HepG2 (cell line): Measurements from ENCODE around the gene WIPF2. TPM values are rescaled to one million over a fixed set of nuclear protein-coding genes. Genes with fewer than 3 reads are reported as not detected.
A peak's percentile ranks its signal among the peaks of the same experiment; 100 is the strongest.

Experiments
- ATAC-seq: fragments of 200-7000 bp; cut with Tn5 transposase; 3 replicates; pipeline ENCODE4 v1.9.1; 2020; ENCODE audit warnings: mild to moderate bottlenecking, moderate library complexity
- BruUV-seq: library from RNA; stranded (reverse); fragments of 400-500 nt; replicated peaks from 2 replicates; lab custom pipeline; 2021; lab: Mats Ljungman, UMichigan
- CTCF ChIA-PET: fragments of 300-600 bp; formaldehyde crosslinking; extraction: SDS; loops from one replicate; lab custom pipeline; 2021; ENCODE audit warnings: low total read pairs, inconsistent platforms, low intra/inter-chr PET ratio; lab: Yijun Ruan, JAX
- POLR2A ChIA-PET: fragments of 350-600 bp; sonication (Branson Sonifier 250); formaldehyde crosslinking; loops from one replicate; lab custom pipeline; 2020; ENCODE audit warnings: antibody characterized with exemption, inconsistent platforms; lab: Yijun Ruan, JAX
- DNase-seq: peaks from one replicate; pipeline ENCODE4 v3.0.0-alpha.2; 2015; ENCODE audit warnings: low spot score
- FAIRE-seq: peaks from 3 replicates; lab custom pipeline; 2011; peaks lifted over from hg19 to GRCh38; lab: Jason Lieb, UNC
- H2AFZ ChIP-seq: one replicate; pipeline ENCODE4 v1.6.1; 2011; ENCODE audit warnings: low read length, inconsistent platforms
- H3K27ac ChIP-seq: fragments of 300-600 bp; 3 replicates; pipeline ENCODE4 v1.8.0; 2011; ENCODE audit warnings: mixed run types, mild to moderate bottlenecking, mixed read lengths, low read length, inconsistent platforms; ENCODE audit not compliant: insufficient read depth; ENCODE audit errors: extremely low read length
- H3K27me3 ChIP-seq, 2 experiments: fragments of 200-600 bp in 1 of 2; 2 replicates in 1 of 2; 3 replicates in 1 of 2; pipeline versions ENCODE4 v1.6.0 to v1.8.0; 2011; ENCODE audit warnings: low read length in 2 of 2, mild to moderate bottlenecking in 2 of 2, moderate library complexity in 2 of 2, inconsistent platforms in 1 of 2; ENCODE audit not compliant: insufficient read depth in 2 of 2, control insufficient read depth in 1 of 2
- H3K36me3 ChIP-seq, 2 experiments: fragments of 200-600 bp in 1 of 2; replicated peaks in 1 of 2; 2 replicates in 1 of 2; 3 replicates in 1 of 2; pipeline versions ENCODE4 v1.5.1 to v1.8.0; 2011; ENCODE audit warnings: low read length in 2 of 2, inconsistent platforms in 1 of 2; ENCODE audit not compliant: insufficient read depth in 2 of 2, control insufficient read depth in 1 of 2
- H3K4me1 ChIP-seq: 2 replicates; pipeline ENCODE4 v1.5.1; 2012; ENCODE audit warnings: low read length, inconsistent platforms; ENCODE audit not compliant: insufficient read depth
- H3K4me2 ChIP-seq: 2 replicates; pipeline ENCODE4 v1.6.0; 2011; ENCODE audit warnings: low read depth, low read length, inconsistent platforms
- H3K4me3 ChIP-seq, 3 experiments: fragments of 200-600 bp in 1 of 3; sonication (generic), shearing (Covaris generic) in 1 of 3; replicated peaks in 1 of 3; 2 replicates each; pipeline ENCODE4 v1.5.1; 2011 to 2016; ENCODE audit warnings: low read length in 3 of 3, inconsistent platforms in 2 of 3, low read depth in 2 of 3, mild to moderate bottlenecking in 2 of 3, control low read depth in 1 of 3, mixed read lengths in 1 of 3; ENCODE audit not compliant: insufficient read depth in 1 of 3
- H3K79me2 ChIP-seq: one replicate; pipeline ENCODE4 v1.6.1; 2011; ENCODE audit warnings: low read length, inconsistent platforms; ENCODE audit not compliant: insufficient read depth
- H3K9ac ChIP-seq: 2 replicates; pipeline ENCODE4 v1.6.0; 2011; ENCODE audit warnings: mild to moderate bottlenecking, low read depth, low read length, inconsistent platforms; ENCODE audit not compliant: insufficient read depth
- H3K9me3 ChIP-seq: 2 replicates; pipeline ENCODE4 v1.5.1; 2012; ENCODE audit warnings: mild to moderate bottlenecking, low read length
- H4K20me1 ChIP-seq: 2 replicates; pipeline ENCODE4 v1.6.0; 2011; ENCODE audit warnings: inconsistent platforms, mild to moderate bottlenecking, low read length, moderate library complexity; ENCODE audit not compliant: insufficient read depth
- AKAP8 ChIP-seq: sonication (generic); formaldehyde crosslinking; IDR thresholded peaks from 2 replicates; pipeline ENCODE4 v1.5.1; 2020; ENCODE audit warnings: mild to moderate bottlenecking, missing genetic modification reagents
- CEBPG ChIP-seq: IDR thresholded peaks from 2 replicates; pipeline ENCODE4 v1.6.1; 2016
- CSRNP2 ChIP-seq: sonication (generic); formaldehyde crosslinking; conservative IDR thresholded peaks from 2 replicates; pipeline ENCODE4 v1.8.0; 2022; ENCODE audit warnings: low read depth, missing genetic modification reagents
- DMAP1 ChIP-seq: IDR thresholded peaks from 2 replicates; pipeline ENCODE4 v1.6.1; 2016
- JDP2 ChIP-seq: sonication (generic); formaldehyde crosslinking; IDR thresholded peaks from 2 replicates; pipeline ENCODE4 v1.8.1; 2022; ENCODE audit warnings: missing genetic modification reagents, borderline replicate concordance
- MATR3 ChIP-seq: sonication (generic); formaldehyde crosslinking; IDR thresholded peaks from 2 replicates; pipeline ENCODE4 v1.4.0; 2020; ENCODE audit warnings: missing genetic modification reagents
- MTA3 ChIP-seq: sonication (generic); formaldehyde crosslinking; IDR thresholded peaks from 2 replicates; pipeline ENCODE4 v1.4.0; 2020; ENCODE audit warnings: missing genetic modification reagents
- NCOA2 ChIP-seq: sonication (generic); formaldehyde crosslinking; IDR thresholded peaks from 2 replicates; pipeline ENCODE4 v1.8.0; 2022; ENCODE audit warnings: inconsistent platforms
- ONECUT2 ChIP-seq: sonication (generic); formaldehyde crosslinking; IDR thresholded peaks from 2 replicates; pipeline ENCODE4 v1.4.0; 2020; ENCODE audit warnings: missing genetic modification reagents
- SAFB2 ChIP-seq: sonication (generic); formaldehyde crosslinking; IDR thresholded peaks from 2 replicates; pipeline ENCODE4 v1.5.1; 2020; ENCODE audit warnings: missing genetic modification reagents, low read depth, mild to moderate bottlenecking, borderline replicate concordance
- SMAD3 ChIP-seq: sonication (generic); formaldehyde crosslinking; IDR thresholded peaks from 2 replicates; pipeline ENCODE4 v1.4.0; 2020; ENCODE audit warnings: missing genetic modification reagents
- THAP11 ChIP-seq: IDR thresholded peaks from 2 replicates; pipeline ENCODE4 v1.6.1; 2016; ENCODE audit warnings: missing biosample characterization, missing genetic modification reagents
- ZC3H13 ChIP-seq: sonication (generic); formaldehyde crosslinking; IDR thresholded peaks from 2 replicates; pipeline ENCODE4 v1.8.1; 2023; ENCODE audit warnings: mild to moderate bottlenecking, missing genetic modification reagents, moderate library complexity
- ZFAT ChIP-seq: sonication (generic); formaldehyde crosslinking; conservative IDR thresholded peaks from 2 replicates; pipeline ENCODE4 v1.8.1; 2023; ENCODE audit warnings: missing genetic modification reagents, inconsistent platforms
- ZNF335 ChIP-seq: sonication (generic); formaldehyde crosslinking; IDR thresholded peaks from 2 replicates; pipeline ENCODE4 v1.4.0; 2020; ENCODE audit warnings: missing genetic modification reagents
- ZXDC ChIP-seq: sonication (generic); formaldehyde crosslinking; IDR thresholded peaks from 2 replicates; pipeline ENCODE4 v1.5.0; 2020; ENCODE audit warnings: mild to moderate bottlenecking, missing genetic modification reagents
- WGBS: methylation state at CpG from one replicate; pipeline ENCODE4 v1.1.6; 2017; ENCODE audit warnings: low lambda C conversion rate; 5-methylcytosine and 5-hydroxymethylcytosine counted together
- in situ Hi-C: cut with HindIII; loops from 2 replicates; pipeline ENCODE4 v1.10.0; 2017; ENCODE audit warnings: low pct_unique_long_range_greater_than_20kb; ENCODE audit not compliant: extremely low pct_ligation_motif_present
- intact Hi-C: fragments of 100-400 bp; cut with micrococcal nuclease; formaldehyde crosslinking; loops from one replicate; pipeline ENCODE4 v1.10.0; 2022; ENCODE audit not compliant: unreplicated experiment
- polyA plus RNA-seq, 8 experiments: library from polyadenylated mRNA; depleted of rRNA in 3 of 8; stranded (reverse) in 7 of 8; unstranded in 1 of 8; fragments of >200 nt; fragmentation: Illumina TruSeq in 4 of 8; extraction: Trizol in 4 of 8; gene quantifications; 2 replicates each; pipeline versions ENCODE4 v1.2.1 to v1.2.3, GENCODE V29; 2011 to 2016; ENCODE audit warnings: low read depth in 4 of 8, missing spikeins in 1 of 8, mixed read lengths in 1 of 8; ENCODE audit not compliant: insufficient read depth in 1 of 8
- total RNA-seq, 5 experiments: library from RNA; depleted of rRNA; stranded (reverse); fragments of >200 nt; fragmentation: Illumina TruSeq; extraction: Trizol; gene quantifications; 2 replicates each; pipeline ENCODE4 v1.2.3, GENCODE V29; 2016; ENCODE audit warnings: low read depth in 1 of 5

WIPF2 gene
- total and polyA plus RNA-seq, 2 of the 13 experiments (the other 11 are each of a cell fraction or from before 2014, with no cell fraction given), result 7.2 to 10.8 TPM

- no peaks in the 10 kb centered on the region for H3K9me3 ChIP-seq
- H3K4me3 ChIP-seq, result no peak overlapping the region
- ChIA-PET CTCF (no interaction called here), POLR2A (interaction anchor here (1.0 to 2.0 kb wide), 4 partner anchors 33 to 144 kb away, joined by 3 to 5 read pairs (median 3); partner anchors contain the start of genes CASC3 and WIPF2)
- no peak for ATAC-seq
- no TSS peak for BruUV-seq
- peaks cover 6% of the 10 kb centered on the region for H3K79me2 ChIP-seq
- no peak overlapping the region for H2AFZ ChIP-seq
- intact Hi-C loops (no loop called here), in situ Hi-C loops (loop anchor here (10.0 kb wide), 1 partner anchor 269 kb away; the partner anchor contains the start of gene CSF3)
- TF ChIP-seq SMAD3 (CRISPR knock-in tag), result no peak
- 0 out of 2 replicates have a peak, but pooled peaks have one; percentile 24 for TF ChIP-seq DMAP1
- no peak overlapping the region for H3K4me2 ChIP-seq
- no peaks in the 10 kb centered on the region for H4K20me1 ChIP-seq
- no peak overlapping the region for H3K9ac ChIP-seq
- DNase-seq, result no peak
- no peaks in the 10 kb centered on the region for H3K27me3 ChIP-seq
- peaks cover 38% of the 10 kb centered on the region for H3K4me1 ChIP-seq
- 72% methylated on average over 2 of the region's 2 CpGs for WGBS
- peaks cover 8 to 27% of the 10 kb centered on the region in 2 experiments for H3K36me3 ChIP-seq
- FAIRE-seq, result no peak
- H3K27ac ChIP-seq, result no peak overlapping the region
These were observed 64.6 kb downstream of the WIPF2 start for GRCh38 chr17:40283662-40284061.

- peaks cover 4 to 21% of the 10 kb centered on the region in 2 experiments for H3K36me3 ChIP-seq
- H3K79me2 ChIP-seq, result peaks cover 11% of the 10 kb centered on the region
- no peak overlapping the region for H3K9ac ChIP-seq
- no peaks in the 10 kb centered on the region for H3K9me3 ChIP-seq
- DNase-seq, result no peak
- no TSS peak for BruUV-seq
- H3K4me2 ChIP-seq, result no peak overlapping the region
- H3K4me3 ChIP-seq, result no peak overlapping the region
- H3K27me3 ChIP-seq, result no peaks in the 10 kb centered on the region
- no peaks in the 10 kb centered on the region for H4K20me1 ChIP-seq
- H2AFZ ChIP-seq, result no peak overlapping the region
- FAIRE-seq, result no peak
- in situ Hi-C loops, result loop anchor here (10.0 kb wide), 1 partner anchor 269 kb away; the partner anchor contains the start of gene CSF3
- POLR2A ChIA-PET, result interaction anchor here (1.0 to 2.0 kb wide), 5 partner anchors 32 to 144 kb away, joined by 3 to 5 read pairs (median 3); partner anchors contain the start of genes CASC3 and WIPF2
- CTCF ChIA-PET, result no interaction called here
- H3K4me1 ChIP-seq, result peaks cover 43% of the 10 kb centered on the region
- WGBS, result 56% methylated on average over 2 of the region's 2 CpGs
- ATAC-seq, result no peak
- intact Hi-C loops, result no loop called here
- H3K27ac ChIP-seq, result peak overlapping the region; percentile 13
- TF ChIP-seq MTA3, result no peak
- TF ChIP-seq SAFB2 (CRISPR knock-in tag), result no peak
- no peak for TF ChIP-seq THAP11 (CRISPR knock-in tag)
- TF ChIP-seq NCOA2 (CRISPR knock-in tag), result no peak
- no peak for TF ChIP-seq ZC3H13 (CRISPR knock-in tag)
- TF ChIP-seq ZXDC, result no peak
- TF ChIP-seq ONECUT2 (CRISPR knock-in tag), result no peak
- no peak for TF ChIP-seq JDP2 (CRISPR knock-in tag)
- no peak for TF ChIP-seq AKAP8
- no peak for TF ChIP-seq ZNF335 (CRISPR knock-in tag)
- TF ChIP-seq CEBPG (CRISPR knock-in tag), result no peak
- TF ChIP-seq MATR3 (CRISPR knock-in tag), result no peak
- no peak for TF ChIP-seq CSRNP2 (CRISPR knock-in tag)
- TF ChIP-seq ZFAT (CRISPR knock-in tag), result no peak
These were observed 65.1 kb downstream of the WIPF2 start for GRCh38 chr17:40284085-40284713.
